ENCODE measurements around the gene FMNL2.

DNA sequence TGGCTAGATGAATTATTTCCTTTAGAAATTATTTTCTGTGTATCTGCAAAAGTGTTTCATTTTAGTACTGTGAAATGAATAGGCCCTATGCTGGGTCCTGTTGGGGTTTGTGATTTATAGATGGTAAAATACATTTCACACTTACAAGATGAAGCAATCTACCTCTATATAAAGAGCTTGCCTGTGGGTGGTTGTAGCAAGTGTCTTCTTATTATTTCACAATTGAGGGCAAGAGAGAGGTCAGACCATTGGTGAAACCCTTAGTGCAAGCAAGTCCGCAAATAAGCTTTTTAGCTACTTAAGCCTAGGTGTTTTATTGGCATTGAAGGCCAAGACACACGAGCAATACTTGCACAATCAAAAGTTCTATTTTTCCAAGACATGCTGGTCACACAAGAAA is 153.1 kb downstream of the FMNL2 start:
- TF ChIP-seq, protein P1, sequence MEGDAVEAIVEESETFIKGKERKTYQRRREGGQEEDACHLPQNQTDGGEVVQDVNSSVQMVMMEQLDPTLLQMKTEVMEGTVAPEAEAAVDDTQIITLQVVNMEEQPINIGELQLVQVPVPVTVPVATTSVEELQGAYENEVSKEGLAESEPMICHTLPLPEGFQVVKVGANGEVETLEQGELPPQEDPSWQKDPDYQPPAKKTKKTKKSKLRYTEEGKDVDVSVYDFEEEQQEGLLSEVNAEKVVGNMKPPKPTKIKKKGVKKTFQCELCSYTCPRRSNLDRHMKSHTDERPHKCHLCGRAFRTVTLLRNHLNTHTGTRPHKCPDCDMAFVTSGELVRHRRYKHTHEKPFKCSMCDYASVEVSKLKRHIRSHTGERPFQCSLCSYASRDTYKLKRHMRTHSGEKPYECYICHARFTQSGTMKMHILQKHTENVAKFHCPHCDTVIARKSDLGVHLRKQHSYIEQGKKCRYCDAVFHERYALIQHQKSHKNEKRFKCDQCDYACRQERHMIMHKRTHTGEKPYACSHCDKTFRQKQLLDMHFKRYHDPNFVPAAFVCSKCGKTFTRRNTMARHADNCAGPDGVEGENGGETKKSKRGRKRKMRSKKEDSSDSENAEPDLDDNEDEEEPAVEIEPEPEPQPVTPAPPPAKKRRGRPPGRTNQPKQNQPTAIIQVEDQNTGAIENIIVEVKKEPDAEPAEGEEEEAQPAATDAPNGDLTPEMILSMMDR (IDR thresholded peaks at IDR 0.05), result no peak
- TF ChIP-seq POLR2A (IDR thresholded peaks at IDR 0.05), result no peak

Measured in stomach (tissue), 4 donors.